ENCODE results near the gene TGFBI. TPM values are rescaled to one million over a fixed set of nuclear protein-coding genes. Genes with fewer than 3 reads are reported as not detected.

The TGFBI gene
- total and polyA plus RNA-seq, 9 of the 15 experiments (the other 6 are each of a cell fraction or from before 2014, with no cell fraction given) = 0.05 to 0.62 (median 0.08) TPM; not detected in 6

DNA sequence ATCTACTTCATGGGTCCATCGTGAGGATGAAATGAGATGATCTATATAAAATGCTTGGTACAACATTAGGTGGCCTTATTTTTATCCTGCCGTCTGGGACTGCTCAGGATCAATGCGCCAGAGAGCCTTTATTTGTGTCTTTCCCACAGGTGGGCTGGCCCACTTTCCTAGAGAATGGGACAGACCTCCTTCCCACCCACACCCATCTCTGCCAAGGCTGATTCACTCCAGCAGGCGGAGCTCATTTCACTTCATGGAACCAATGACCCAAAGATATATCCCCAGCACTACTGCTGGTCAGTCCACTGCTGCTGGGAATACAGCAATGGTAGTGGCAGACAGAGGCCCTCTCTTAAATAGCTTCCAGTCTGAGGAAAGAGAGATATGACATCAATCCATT lies 35.7 kb downstream of the TGFBI start:
- Histone ChIP-seq H2AFZ (ENCODE audit: low read depth, low read length) (no peak overlapping the region), H3K27ac (ENCODE audit: extremely low read depth, low read depth, low read length) (no peak overlapping the region), H3K4me3 (no peak overlapping the region), H3K27me3 (ENCODE audit: control insufficient read depth in 2 of 2, insufficient read depth in 2 of 2, low read length in 2 of 2) (peaks cover 3 to 24% of the 10 kb centered on the region in 2 experiments; a peak in 3 of 5 replicates), H3K79me2 (ENCODE audit: control insufficient read depth, insufficient read depth, low read length) (no peaks in the 10 kb centered on the region), H3K4me1 (replicated peaks in 1 of 2; ENCODE audit: control insufficient read depth in 2 of 2, insufficient read depth in 2 of 2, low read length in 2 of 2) (no peaks in the 10 kb centered on the region; a peak in 1 of 5 replicates), H3K9me3 (replicated peaks; ENCODE audit: control insufficient read depth, insufficient read depth, low read depth, low read length) (no peaks in the 10 kb centered on the region), H3K36me3 (ENCODE audit: control insufficient read depth, insufficient read depth, low read length) (no peaks in the 10 kb centered on the region), H4K20me1 (replicated peaks; ENCODE audit: control insufficient read depth, insufficient read depth, low read length) (no peaks in the 10 kb centered on the region; the same call in none of the 2 replicates), H3K9me1 (ENCODE audit: control insufficient read depth, insufficient read depth, low read length) (no peaks in the 10 kb centered on the region), H3K9ac (ENCODE audit: insufficient read depth in 1 of 2, low read depth in 2 of 2, low read length in 2 of 2) (no peak overlapping the region), H3K4me2 (ENCODE audit: insufficient read depth, low read length) (no peak overlapping the region)
- in situ Hi-C loops (cut with MboI) = loop anchor here (5.0 kb wide), 1 partner anchor 177 kb away; no protein-coding TSS in a partner anchor
- 4% methylated on average over 4 of the region's 4 CpGs for WGBS (ENCODE audit: insufficient coverage, low coverage, missing lambda C conversion rate)
- no peak for FAIRE-seq
- CTCF ChIA-PET (ENCODE audit: low intra/inter-chr PET ratio) = interaction anchor here (1.1 to 2.2 kb wide), 3 partner anchors 18 to 147 kb away, joined by 3 to 12 read pairs (median 5); no protein-coding TSS in a partner anchor
- BruUV-seq (replicated peaks) = no TSS peak
- peak in 3 of 4 experiments; percentile 20 to 38 (median 33) for DNase-seq (ENCODE audit: extremely low read depth in 1 of 4, low spot score in 3 of 4)
- ATAC-seq = peak; percentile 80
- TF ChIP-seq SMC3 (conservative IDR thresholded peaks at IDR 0.05; ENCODE audit: insufficient read depth, low read depth, low read length) (peak; percentile 56), RAD21 (CRISPR knock-in tag; conservative IDR thresholded peaks at IDR 0.05 in 1 of 2, IDR thresholded peaks at IDR 0.05 in 1 of 2) (peak; percentile 51 to 90), KDM4B (IDR thresholded peaks at IDR 0.05; ENCODE audit: borderline replicate concordance in 2 of 2, low read depth in 1 of 2) (no peak)
- TF ChIP-seq, protein P1, sequence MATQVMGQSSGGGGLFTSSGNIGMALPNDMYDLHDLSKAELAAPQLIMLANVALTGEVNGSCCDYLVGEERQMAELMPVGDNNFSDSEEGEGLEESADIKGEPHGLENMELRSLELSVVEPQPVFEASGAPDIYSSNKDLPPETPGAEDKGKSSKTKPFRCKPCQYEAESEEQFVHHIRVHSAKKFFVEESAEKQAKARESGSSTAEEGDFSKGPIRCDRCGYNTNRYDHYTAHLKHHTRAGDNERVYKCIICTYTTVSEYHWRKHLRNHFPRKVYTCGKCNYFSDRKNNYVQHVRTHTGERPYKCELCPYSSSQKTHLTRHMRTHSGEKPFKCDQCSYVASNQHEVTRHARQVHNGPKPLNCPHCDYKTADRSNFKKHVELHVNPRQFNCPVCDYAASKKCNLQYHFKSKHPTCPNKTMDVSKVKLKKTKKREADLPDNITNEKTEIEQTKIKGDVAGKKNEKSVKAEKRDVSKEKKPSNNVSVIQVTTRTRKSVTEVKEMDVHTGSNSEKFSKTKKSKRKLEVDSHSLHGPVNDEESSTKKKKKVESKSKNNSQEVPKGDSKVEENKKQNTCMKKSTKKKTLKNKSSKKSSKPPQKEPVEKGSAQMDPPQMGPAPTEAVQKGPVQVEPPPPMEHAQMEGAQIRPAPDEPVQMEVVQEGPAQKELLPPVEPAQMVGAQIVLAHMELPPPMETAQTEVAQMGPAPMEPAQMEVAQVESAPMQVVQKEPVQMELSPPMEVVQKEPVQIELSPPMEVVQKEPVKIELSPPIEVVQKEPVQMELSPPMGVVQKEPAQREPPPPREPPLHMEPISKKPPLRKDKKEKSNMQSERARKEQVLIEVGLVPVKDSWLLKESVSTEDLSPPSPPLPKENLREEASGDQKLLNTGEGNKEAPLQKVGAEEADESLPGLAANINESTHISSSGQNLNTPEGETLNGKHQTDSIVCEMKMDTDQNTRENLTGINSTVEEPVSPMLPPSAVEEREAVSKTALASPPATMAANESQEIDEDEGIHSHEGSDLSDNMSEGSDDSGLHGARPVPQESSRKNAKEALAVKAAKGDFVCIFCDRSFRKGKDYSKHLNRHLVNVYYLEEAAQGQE (IDR thresholded peaks at IDR 0.05; ENCODE audit: borderline replicate concordance) = peak; percentile 80
- TF ChIP-seq, protein P1 (CRISPR knock-in tag; IDR thresholded peaks at IDR 0.05; ENCODE audit: low read depth) = no peak
- TF ChIP-seq, protein P2, sequence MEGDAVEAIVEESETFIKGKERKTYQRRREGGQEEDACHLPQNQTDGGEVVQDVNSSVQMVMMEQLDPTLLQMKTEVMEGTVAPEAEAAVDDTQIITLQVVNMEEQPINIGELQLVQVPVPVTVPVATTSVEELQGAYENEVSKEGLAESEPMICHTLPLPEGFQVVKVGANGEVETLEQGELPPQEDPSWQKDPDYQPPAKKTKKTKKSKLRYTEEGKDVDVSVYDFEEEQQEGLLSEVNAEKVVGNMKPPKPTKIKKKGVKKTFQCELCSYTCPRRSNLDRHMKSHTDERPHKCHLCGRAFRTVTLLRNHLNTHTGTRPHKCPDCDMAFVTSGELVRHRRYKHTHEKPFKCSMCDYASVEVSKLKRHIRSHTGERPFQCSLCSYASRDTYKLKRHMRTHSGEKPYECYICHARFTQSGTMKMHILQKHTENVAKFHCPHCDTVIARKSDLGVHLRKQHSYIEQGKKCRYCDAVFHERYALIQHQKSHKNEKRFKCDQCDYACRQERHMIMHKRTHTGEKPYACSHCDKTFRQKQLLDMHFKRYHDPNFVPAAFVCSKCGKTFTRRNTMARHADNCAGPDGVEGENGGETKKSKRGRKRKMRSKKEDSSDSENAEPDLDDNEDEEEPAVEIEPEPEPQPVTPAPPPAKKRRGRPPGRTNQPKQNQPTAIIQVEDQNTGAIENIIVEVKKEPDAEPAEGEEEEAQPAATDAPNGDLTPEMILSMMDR (IDR thresholded peaks at IDR 0.05 in 2 of 3, conservative IDR thresholded peaks at IDR 0.05 in 1 of 3; ENCODE audit: insufficient read depth in 2 of 3, low read depth in 1 of 3, low read length in 3 of 3) = peak; percentile 55 to 74 (median 65)
- intact Hi-C loops (cut with micrococcal nuclease) = loop anchor here (1.0 kb wide), 2 partner anchors 110 to 148 kb away; no protein-coding TSS in a partner anchor
- POLR2A ChIA-PET = interaction anchor here (0.6 kb wide), 1 partner anchor 11 kb away, joined by 4 read pairs; no protein-coding TSS in a partner anchor
